SK-N-SH (cell line): ENCODE measurements around the gene LRTM2.

ENCODE experiments used
- CHD2 ChIP-seq: fragments of 150-350 bp; IDR thresholded peaks from 2 replicates; pipeline ENCODE4 v1.6.1; 2018; ENCODE audit warnings: low read length; ENCODE audit not compliant: partially characterized antibody
- CTCF ChIP-seq: fragments of 200-600 bp; sonication (generic); IDR thresholded peaks from 2 replicates; pipeline ENCODE4 v1.6.1; 2017; ENCODE audit warnings: antibody characterized with exemption, mild to moderate bottlenecking, moderate library complexity
- EP300 ChIP-seq, 2 experiments: IDR thresholded peaks; 2 replicates each; pipeline versions ENCODE4 v1.4.0 to v1.6.1; 2012; ENCODE audit warnings: borderline replicate concordance in 1 of 2, low read depth in 1 of 2, low read length in 1 of 2
- FOSL2 ChIP-seq: IDR thresholded peaks from 2 replicates; pipeline ENCODE4 v1.4.0; 2012; ENCODE audit warnings: low read depth, mild to moderate bottlenecking, moderate library complexity, borderline replicate concordance
- MXI1 ChIP-seq: IDR thresholded peaks from 2 replicates; pipeline ENCODE4 v1.6.1; 2012; ENCODE audit warnings: mild to moderate bottlenecking, low read depth, low read length, improper control_type of control experiment
- NRF1 ChIP-seq: IDR thresholded peaks from 2 replicates; pipeline ENCODE4 v1.6.1; 2012; ENCODE audit warnings: low read depth, mild to moderate bottlenecking, low read length
- REST ChIP-seq: IDR thresholded peaks from 2 replicates; pipeline ENCODE4 v1.6.1; 2012; ENCODE audit warnings: mild to moderate bottlenecking, low read depth, low read length, moderate library complexity
- YY1 ChIP-seq: IDR thresholded peaks from 2 replicates; pipeline ENCODE4 v1.4.0; 2012; ENCODE audit warnings: low read depth, mild to moderate bottlenecking
- TF ChIP-seq, protein P1 (sequence below): IDR thresholded peaks from 2 replicates; pipeline ENCODE4 v1.4.0; 2012; ENCODE audit warnings: low read depth
- TF ChIP-seq, protein P2 (sequence below): fragments of 150-350 bp; IDR thresholded peaks from 2 replicates; pipeline ENCODE4 v1.6.1; 2016; ENCODE audit warnings: mild to moderate bottlenecking, low read depth, low read length

GRCh38 chr12:1816730-1817348, 3.5 kb upstream of the LRTM2 start:
- no peak for TF ChIP-seq YY1
- TF ChIP-seq CHD2, result no peak
- TF ChIP-seq CTCF, result no peak
- no peak for TF ChIP-seq MXI1
- no peak for TF ChIP-seq REST
- TF ChIP-seq EP300 (IDR thresholded peaks at IDR 0.05; ENCODE audit: borderline replicate concordance in 1 of 2, low read depth in 1 of 2, low read length in 1 of 2), result no peak
- TF ChIP-seq NRF1, result no peak
- TF ChIP-seq, protein P1, sequence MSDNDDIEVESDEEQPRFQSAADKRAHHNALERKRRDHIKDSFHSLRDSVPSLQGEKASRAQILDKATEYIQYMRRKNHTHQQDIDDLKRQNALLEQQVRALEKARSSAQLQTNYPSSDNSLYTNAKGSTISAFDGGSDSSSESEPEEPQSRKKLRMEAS, result no peak
- TF ChIP-seq FOSL2, result no peak
- TF ChIP-seq, protein P2, sequence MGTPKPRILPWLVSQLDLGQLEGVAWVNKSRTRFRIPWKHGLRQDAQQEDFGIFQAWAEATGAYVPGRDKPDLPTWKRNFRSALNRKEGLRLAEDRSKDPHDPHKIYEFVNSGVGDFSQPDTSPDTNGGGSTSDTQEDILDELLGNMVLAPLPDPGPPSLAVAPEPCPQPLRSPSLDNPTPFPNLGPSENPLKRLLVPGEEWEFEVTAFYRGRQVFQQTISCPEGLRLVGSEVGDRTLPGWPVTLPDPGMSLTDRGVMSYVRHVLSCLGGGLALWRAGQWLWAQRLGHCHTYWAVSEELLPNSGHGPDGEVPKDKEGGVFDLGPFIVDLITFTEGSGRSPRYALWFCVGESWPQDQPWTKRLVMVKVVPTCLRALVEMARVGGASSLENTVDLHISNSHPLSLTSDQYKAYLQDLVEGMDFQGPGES, result no peak
